GM12872 (cell line): ENCODE results near the gene LURAP1L.

ENCODE experiments used
- TF ChIP-seq, protein P1 (sequence below): IDR thresholded peaks from 3 replicates; pipeline ENCODE4 v1.5.1; 2011; ENCODE audit warnings: low read depth, mild to moderate bottlenecking, low read length, moderate library complexity; ENCODE audit not compliant: insufficient read depth

The LURAP1L gene, protein sequence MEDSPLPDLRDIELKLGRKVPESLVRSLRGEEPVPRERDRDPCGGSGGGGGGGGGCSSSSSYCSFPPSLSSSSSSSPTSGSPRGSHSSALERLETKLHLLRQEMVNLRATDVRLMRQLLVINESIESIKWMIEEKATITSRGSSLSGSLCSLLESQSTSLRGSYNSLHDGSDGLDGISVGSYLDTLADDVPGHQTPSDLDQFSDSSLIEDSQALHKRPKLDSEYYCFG

DNA sequence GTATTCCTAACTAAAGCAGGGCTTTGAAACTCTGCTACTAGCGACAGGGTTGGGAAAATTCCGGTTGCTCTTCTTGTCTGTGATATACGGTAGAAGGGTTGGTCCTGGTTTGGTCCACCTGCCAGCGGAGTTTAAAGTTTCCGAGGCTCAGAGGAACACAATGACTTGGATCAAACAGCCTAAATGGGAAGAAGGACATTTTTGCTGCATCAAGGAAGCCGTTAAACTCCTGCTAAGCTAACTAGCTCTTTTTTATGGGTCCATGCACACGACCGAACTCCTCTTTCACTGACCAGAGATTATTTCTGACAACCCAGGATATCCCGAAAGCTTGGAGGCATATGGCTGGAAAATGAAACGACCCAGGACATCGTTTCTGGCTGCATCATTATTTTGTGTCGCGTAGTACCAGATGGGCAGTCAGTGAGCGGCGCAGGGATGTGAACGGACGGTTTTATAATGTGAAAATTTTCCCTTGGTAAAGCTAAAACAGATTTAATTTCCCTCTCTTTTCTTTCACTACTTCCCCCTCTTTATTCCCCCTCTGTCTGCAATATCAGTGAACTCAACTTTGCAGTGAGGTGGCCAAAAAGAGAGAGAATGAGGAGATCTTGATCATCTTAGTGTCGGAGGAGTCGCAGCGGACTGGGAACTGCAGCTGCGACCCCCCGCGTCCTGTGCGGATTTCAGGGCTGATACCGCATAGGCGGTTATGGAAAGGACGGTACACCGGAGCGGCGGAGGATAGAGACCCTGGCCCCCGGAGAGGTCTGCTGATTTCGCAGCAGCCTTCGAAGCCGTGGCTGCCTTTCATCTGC, at the start of gene LURAP1L:
Gene LURAP1L (plus strand): TSS at position 160 of the 818 bp plus-strand sequence. CDS start 696 bp downstream, outside the sequence.
- TF ChIP-seq, protein P1, sequence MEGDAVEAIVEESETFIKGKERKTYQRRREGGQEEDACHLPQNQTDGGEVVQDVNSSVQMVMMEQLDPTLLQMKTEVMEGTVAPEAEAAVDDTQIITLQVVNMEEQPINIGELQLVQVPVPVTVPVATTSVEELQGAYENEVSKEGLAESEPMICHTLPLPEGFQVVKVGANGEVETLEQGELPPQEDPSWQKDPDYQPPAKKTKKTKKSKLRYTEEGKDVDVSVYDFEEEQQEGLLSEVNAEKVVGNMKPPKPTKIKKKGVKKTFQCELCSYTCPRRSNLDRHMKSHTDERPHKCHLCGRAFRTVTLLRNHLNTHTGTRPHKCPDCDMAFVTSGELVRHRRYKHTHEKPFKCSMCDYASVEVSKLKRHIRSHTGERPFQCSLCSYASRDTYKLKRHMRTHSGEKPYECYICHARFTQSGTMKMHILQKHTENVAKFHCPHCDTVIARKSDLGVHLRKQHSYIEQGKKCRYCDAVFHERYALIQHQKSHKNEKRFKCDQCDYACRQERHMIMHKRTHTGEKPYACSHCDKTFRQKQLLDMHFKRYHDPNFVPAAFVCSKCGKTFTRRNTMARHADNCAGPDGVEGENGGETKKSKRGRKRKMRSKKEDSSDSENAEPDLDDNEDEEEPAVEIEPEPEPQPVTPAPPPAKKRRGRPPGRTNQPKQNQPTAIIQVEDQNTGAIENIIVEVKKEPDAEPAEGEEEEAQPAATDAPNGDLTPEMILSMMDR, result no peak

- TF ChIP-seq, protein P1, result no peak
These were observed 48.0 kb upstream of the LURAP1L start for GRCh38 chr9:12726795-12727194.

GRCh38 chr9:12730198-12730597, 44.6 kb upstream of the LURAP1L start:
- TF ChIP-seq, protein P1, result no peak

DNA sequence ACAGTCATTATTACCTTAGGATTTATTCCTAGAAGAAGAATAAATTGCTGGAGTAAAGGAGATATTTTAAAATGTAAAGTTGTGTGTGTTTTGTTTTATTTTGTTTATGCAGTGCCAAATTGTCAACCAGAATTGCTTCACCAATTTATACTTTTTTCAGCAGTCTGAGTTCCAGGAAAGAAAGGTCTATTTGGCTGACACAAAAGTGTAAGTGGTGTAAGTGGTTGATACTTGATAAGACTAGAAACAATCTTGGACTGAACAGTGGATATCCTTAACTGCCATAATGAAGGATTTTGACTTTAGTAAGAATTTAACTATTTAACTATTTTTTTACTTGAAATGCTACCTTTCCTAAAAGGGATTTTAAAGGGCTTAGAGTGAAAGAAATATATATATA, 43.9 kb upstream of the LURAP1L start:
- TF ChIP-seq, protein P1, result no peak

DNA sequence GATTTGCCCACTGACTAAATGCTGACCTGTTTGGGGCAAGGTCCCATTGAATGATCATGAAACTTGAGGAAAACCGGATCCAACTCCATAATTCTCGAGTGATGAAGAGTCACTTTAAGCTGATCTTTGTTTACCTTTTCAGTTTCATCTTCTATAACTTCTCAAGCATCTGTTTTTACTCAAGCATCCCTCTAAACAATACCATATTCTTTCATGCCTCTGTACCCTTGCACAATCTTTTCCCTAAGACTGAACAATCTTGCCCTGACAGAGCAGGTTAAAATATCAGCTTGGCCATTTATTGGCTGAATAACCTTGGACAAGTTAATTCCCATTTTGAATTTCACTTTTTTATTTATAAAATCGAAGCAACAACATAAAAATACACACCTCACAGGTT, 41.8 kb upstream of the LURAP1L start:
- TF ChIP-seq, protein P1, result no peak

GRCh38 chr9:12735665-12736064, 39.2 kb upstream of the LURAP1L start:
- TF ChIP-seq, protein P1, result no peak

DNA sequence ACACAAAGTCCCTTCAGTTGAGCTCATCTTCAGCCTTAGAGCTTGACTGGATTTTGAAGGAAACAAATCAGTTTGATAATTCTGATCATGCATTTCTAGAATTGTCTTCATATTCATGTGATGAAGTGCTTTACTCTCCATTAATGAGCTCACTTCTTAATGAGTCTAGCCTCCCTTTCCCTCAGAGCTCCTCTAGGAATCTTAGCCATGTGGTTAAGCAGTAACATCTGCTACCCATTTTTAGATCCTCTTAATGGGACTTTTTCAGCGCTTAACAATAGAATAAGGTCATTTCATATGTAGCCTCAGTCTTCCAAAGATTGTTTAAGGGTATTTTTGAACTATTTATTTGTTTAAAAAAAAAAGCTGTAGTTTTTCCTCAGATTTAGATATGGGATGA, 36.9 kb upstream of the LURAP1L start:
- TF ChIP-seq, protein P1, result no peak
